GM11168 (cell line): ENCODE data around the gene PARP3.

Experiments used
- in situ Hi-C: fragments of 300-500 bp; cut with MboI; formaldehyde crosslinking; loops from one replicate; pipeline ENCODE4 v1.12.0; 2022; ENCODE audit warnings: low sequenced_read_pairs; ENCODE audit not compliant: unreplicated experiment

The PARP3 gene

DNA sequence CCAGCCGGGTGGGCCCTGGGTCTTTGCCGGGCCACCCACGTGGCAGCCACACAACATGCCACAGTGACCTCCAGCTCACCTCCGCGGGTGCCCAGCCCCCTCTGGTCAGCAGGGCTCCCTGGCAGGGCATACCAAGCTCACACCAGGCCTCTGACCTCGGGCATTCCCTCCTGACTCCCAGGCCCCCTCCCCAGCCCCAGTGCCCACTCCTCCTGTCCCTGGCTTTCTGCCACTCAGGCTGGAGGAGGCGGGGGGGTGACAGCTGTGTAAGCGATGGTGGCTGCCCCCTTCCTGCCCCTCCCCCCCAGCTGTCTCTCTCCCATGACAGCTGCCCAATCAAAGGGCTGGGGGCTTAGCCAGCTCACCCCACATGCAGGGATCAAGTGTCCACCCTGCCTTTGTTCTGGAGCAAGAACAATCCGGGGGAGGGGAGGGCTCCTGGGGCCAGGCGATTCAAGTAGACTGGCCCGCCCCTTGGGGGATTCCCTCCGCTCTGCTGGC is 21.8 kb downstream of the PARP3 start:
- in situ Hi-C loops, result no loop called here

DNA sequence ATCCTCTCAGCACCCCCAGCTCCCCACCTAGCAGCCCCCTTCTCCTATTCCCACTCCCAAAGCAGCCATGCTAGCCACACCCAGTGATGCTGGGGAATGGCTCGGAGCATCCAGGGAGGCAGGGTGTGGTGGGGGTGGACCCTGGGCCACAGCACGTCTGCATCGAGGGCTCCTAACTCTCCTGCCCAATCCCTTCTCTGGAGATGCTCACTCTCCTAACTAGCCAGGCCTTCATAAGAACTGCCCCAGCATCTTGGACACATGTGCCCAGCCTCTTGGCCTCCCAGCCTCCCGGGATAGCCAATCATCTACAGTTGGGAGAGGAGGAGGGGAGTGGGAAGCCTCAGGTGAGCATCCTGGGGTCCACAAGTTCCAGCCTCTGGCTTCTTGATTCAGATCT is 22.4 kb downstream of the PARP3 start:
- in situ Hi-C loops, result no loop called here

DNA sequence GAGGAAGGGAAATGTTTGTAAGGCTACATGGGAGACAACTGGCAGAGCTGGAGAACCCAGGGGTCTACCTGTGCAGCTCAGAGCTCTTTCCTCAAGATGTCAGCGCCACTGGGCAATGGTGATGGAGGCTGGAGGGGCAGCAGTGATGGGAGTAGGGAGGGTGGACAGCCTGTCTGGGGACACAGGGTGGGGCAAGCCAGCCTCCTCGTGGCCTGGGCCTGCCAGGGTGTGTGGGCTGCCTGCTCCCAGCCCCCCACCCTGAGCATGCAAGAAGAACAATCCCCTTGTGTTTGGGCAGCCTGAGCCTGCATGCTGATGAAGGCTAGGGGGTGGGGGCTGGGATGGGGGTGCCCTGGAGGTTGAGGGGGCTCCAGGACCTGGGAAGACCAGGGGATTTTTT is 23.9 kb downstream of the PARP3 start:
- in situ Hi-C loops, result no loop called here

GRCh38 chr3:51966486-51966885 is 24.3 kb downstream of the PARP3 start:
- in situ Hi-C loops, result no loop called here

DNA sequence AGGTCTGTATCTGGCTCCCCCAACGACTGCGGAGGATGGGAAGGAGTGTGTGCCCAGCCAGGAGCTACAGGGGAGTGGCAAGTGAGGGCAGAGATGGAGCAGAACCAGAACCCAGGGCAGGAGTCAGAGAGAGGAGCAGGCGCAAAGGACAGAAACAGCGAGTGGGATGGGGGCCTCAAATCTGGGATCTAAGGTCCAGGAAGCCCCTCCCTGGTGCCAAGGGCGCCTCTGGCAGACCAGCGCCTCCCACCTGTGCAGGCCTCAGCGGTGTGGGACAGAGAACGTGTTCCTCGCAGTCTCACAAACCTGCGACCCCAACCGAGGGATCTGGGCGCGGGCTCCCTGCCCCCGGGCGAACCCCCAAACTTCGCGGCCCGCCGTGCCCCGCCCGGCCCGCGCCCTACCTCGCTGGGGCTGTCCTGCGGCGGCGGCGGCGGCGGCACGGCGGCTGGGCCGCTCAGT is 24.8 kb downstream of the PARP3 start:
- in situ Hi-C loops, result no loop called here

- in situ Hi-C loops, result no loop called here
Observed at GRCh38 chr3:51967384-51968169, 25.4 kb downstream of the PARP3 start, which contains the start of gene PCBP4. Gene PCBP4, minus strand, starts transcription at chr3:51967454. Its CDS starts 6,214 bp downstream, at chr3:51961240.

DNA sequence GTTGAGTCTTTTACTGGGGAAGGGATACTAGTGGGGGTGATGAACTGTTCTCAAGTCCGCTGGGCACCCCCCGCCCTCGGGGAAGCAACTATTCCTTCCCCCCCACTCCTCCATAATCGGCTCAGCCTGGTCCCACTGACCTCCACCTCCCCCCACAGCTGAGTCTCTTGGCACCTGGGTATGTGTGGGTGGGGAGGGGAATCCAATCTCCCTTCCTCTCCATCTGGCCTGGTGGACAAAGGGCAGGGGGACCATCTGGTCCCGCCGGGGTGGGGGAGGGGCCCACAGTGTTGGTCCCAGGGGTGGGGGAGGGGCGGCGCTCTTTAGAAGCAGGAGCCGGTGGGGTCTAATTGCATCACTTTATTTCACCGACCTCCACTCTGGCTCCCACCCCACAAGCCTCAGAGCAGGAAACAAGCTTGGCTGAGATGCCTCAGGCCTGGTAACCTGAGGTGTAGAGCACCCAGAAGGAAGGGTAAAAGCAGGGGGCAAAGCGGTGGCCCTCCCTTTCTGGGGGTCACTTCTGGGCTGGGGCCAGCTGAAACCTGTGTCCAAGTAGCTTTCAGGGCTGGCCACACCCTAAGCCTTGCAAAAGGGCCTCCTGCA is 26.1 kb downstream of the PARP3 start:
- in situ Hi-C loops, result no loop called here

DNA sequence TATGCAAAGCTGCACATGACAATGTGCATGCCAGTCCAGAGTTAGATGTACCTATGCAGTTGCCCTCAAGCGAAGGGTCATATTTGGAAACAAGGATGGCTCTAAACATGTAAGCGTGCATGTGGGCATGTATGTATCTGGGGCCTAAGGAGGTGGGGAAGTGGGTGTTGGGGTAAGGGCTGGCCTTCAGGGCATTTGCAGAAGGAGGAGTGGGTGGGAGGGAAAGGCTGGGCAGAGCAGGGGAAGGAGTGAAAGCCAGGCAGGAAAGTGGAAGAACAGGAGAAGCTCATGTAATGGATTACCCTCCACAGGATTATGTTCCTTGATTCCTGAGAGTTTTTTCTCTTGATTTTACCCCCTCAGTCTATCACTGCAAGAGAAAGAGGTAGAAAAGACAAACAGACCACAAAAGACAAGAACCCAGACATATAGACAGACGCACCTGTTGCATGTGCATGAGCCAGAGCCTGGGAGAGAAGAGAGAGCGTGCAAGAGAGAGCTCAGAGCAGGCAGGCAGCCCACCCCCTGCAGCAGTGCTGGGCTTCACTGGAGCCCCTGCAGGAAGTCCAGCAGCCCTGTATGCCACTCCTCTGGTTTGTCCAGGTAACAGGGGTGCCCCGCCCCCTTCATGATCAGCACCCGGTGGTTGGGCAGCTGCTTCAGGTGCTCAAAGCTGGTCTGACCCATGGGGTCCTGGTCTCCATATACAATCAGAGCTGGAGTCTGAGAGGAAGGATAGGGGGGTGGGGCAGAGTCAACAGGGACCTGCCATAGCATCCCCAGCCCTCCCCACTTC is 26.9 kb downstream of the PARP3 start:
- in situ Hi-C loops, result no loop called here

DNA sequence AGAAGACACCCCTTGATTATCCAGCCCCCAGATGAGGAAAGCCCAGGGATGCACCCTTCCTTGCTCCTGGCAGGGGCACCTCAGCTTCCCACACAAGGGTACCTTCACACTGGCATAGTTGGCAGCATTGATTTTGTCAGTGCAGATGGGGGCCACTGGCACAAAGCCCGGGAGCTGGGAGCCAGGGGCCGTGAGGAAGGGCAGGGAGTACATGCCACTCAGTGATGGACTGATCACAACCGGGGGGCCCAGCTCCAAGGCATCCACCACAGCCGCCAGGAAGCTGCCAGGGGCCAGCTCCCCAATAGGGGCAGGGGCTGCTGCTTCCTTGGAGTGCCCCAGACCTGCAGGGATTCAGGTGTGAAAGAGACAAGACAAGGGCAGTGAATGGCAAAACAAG is 27.7 kb downstream of the PARP3 start:
- in situ Hi-C loops, result no loop called here

DNA sequence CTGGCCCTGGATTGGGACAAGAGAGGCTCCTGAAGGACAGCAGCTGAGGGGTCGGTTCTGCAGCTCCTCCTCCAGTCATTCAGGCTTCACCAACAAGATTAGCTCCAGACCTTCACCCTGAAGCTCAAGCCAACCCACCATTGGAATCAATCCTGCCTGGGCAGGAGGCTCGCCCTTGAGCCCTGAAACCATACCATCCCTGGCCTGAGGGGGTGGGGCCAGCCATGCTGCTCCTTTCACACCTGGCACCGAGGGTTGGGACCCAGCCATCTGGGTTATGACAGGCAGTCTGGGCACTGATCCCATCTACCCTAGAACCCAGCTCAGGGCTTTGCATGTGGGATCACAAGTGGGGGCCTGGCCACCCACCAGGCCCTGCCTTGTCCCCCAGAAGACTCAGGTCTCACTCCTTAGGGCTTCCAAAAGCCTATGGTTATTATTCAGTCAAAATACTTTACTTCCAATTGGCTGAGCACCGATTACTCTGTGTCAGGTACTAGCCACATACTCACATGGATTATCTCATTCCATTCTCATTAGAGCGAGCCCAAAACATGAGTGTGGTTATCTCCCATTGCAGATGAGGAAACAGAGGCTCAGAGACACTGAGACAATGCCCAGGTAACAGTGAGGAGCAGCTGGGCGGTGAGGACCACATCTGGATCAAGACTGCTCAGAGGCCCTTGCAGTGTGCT is 28.6 kb downstream of the PARP3 start:
- in situ Hi-C loops, result no loop called here

- in situ Hi-C loops, result no loop called here
Observed at GRCh38 chr3:51971350-51971749, 29.2 kb downstream of the PARP3 start.

DNA sequence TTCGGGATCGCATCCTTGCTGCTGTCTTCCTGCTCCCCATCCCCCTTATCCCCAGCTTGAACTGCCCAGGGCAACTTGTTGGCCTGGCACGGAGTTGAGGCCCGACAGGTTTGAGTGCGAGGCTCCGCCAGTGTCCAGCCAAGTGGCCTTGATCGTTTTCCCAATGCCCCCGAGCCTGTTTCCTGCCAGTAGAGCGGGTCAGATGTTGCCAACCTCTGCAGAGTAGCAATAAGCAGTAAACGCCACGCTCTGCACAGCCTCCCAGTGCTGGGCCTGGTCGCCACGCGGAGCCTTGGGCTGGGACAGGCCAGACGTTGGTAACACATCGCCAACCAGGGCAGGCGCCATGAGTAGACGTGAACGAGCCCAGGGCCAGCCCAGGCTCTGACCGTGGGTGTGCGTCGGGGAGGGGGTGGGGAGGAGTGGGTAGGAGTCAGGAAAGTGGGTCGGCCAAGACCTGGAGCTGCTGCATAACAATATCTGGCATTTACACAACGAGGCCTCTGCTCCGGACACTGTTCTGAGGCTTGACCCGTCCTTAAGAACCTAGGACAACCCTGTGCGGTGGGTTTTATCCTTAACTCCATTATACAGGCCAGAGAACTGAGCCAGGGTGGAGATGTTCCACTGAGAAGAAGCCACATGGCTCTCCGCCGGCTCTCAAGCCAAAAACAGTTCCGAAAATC is 32.3 kb downstream of the PARP3 start:
- in situ Hi-C loops, result no loop called here

GRCh38 chr3:51974963-51975851 is 33.0 kb downstream of the PARP3 start, which contains the start of gene ABHD14A:
Gene ABHD14A, plus strand, starts transcription at chr3:51975064. Its CDS starts 72 bp downstream, at chr3:51975136.
- in situ Hi-C loops, result no loop called here

DNA sequence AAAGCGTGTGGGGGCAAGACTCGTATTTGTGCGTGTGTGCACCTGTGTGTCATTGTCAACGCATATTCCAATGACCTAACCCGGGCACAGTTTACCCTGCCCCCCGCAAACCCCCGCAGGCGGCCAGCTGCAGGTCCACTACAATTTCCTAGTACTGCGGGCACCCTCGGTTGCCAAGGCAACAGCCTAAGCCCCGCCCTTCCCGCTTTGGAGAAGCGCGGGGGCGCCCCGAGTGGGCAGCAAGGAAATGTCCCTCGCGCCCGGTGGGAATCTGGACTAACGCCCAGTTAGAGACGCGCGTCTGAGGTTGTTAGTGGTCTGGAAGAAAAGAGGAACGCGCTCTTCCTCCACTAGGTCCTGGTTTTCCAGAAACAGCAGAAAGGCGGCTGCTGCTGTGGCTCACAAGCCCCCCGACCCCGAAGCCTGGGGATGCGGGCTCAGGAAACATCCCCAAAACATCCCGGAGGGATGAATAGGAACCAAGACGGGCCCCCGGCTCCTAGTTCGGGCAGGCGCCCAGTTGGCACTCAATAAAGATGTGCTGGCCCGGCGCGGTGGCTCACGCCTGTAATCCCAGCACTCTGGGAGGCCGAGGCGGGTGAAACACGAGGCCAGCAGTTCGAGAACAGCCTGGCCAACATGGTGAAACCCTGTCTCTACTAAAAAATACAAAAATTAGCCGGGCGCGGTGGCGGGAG is 33.8 kb downstream of the PARP3 start:
- in situ Hi-C loops, result no loop called here

DNA sequence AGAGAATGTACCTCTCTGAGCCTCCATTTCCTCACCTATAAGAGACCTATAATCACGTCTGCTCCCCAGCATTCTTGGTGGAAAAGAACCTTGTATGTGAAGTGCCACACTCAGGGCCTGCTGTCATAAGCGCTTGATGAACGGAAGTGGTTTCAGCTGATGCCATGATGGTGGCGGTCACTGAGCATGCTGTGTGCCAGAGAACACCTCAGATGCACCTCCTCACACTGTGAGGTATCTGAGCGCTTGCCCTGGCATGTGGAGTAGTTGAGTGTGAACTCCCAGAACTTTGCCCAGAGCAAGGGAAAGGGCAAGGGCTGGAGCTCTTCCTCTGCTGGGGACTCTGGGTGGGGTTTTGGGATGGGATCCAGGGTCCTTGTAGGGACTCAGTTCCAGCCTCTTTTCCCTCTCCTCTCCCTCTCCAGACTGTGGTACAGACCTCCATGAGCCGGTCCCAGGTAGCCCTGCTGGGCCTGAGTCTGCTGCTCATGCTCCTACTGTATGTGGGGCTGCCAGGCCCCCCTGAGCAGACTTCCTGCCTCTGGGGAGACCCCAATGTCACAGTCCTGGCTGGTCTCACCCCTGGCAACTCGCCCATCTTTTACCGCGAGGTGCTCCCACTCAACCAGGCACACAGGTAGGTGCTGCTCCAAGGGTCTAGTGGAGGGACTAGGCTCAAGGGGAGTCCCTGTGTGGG is 35.4 kb downstream of the PARP3 start:
- in situ Hi-C loops, result no loop called here

GRCh38 chr3:51978143-51978502 is 36.0 kb downstream of the PARP3 start:
- in situ Hi-C loops, result no loop called here

- in situ Hi-C loops, result no loop called here
Observed at GRCh38 chr3:51980253-51980652, 38.1 kb downstream of the PARP3 start.
